Measurements from ENCODE around the gene FAR1.

DNA sequence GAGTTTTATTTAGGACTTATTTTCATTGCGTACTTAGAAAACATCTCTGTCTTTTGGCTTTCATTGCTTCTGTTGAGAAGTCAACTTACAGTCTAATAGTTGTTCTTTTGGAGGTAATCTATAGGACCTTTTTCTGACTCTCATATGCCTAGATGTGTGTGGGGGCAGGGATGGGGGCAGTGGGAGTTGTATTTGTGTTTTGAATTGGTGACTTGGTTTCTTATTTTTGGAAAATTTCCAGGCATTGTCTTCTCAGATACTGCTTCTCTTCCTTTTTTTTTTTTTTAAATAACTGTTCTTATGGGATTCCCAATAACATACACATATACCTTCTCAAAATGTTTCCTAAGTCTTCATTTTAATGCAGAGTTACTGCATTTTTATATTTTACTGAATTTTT, 58.0 kb downstream of the FAR1 start:
- TF ChIP-seq, protein P1, sequence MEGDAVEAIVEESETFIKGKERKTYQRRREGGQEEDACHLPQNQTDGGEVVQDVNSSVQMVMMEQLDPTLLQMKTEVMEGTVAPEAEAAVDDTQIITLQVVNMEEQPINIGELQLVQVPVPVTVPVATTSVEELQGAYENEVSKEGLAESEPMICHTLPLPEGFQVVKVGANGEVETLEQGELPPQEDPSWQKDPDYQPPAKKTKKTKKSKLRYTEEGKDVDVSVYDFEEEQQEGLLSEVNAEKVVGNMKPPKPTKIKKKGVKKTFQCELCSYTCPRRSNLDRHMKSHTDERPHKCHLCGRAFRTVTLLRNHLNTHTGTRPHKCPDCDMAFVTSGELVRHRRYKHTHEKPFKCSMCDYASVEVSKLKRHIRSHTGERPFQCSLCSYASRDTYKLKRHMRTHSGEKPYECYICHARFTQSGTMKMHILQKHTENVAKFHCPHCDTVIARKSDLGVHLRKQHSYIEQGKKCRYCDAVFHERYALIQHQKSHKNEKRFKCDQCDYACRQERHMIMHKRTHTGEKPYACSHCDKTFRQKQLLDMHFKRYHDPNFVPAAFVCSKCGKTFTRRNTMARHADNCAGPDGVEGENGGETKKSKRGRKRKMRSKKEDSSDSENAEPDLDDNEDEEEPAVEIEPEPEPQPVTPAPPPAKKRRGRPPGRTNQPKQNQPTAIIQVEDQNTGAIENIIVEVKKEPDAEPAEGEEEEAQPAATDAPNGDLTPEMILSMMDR (IDR thresholded peaks at IDR 0.05): no peak
- no peak for TF ChIP-seq POLR2AphosphoS5 (IDR thresholded peaks at IDR 0.05)
- no peak for TF ChIP-seq POLR2A (IDR thresholded peaks at IDR 0.05)

Measured in transverse colon (tissue), 4 donors.